GM19452 (cell line): ENCODE measurements around the gene PBXIP1.

ENCODE experiments used
- ATAC-seq: cut with Tn5 transposase; IDR thresholded peaks from one replicate; pipeline ENCODE4 v1.9.1; 2021; ENCODE audit not compliant: unreplicated experiment

Gene PBXIP1

GRCh38 chr1:154973344-154974101, 17.6 kb upstream of the PBXIP1 start:
- ATAC-seq: no peak

- ATAC-seq: no peak
Measured at GRCh38 chr1:154972517-154973343, 16.8 kb upstream of the PBXIP1 start.

- no peak for ATAC-seq
Measured at GRCh38 chr1:154972213-154972516, 16.3 kb upstream of the PBXIP1 start.

GRCh38 chr1:154971341-154971998, 15.6 kb upstream of the PBXIP1 start:
- no peak for ATAC-seq

GRCh38 chr1:154970631-154971340, 14.9 kb upstream of the PBXIP1 start, which contains the start of gene SHC1:
Gene SHC1 (minus strand): TSS chr1:154970747. CDS start chr1:154970526, 221 bp downstream.
- ATAC-seq: no peak

- ATAC-seq: no peak
Measured at GRCh38 chr1:154969860-154970452, 14.1 kb upstream of the PBXIP1 start.

- no peak for ATAC-seq
Measured at GRCh38 chr1:154969246-154969645, 13.3 kb upstream of the PBXIP1 start.

GRCh38 chr1:154968731-154969130, 12.8 kb upstream of the PBXIP1 start:
- no peak for ATAC-seq

GRCh38 chr1:154967331-154967950, 11.5 kb upstream of the PBXIP1 start:
- ATAC-seq: no peak

GRCh38 chr1:154966111-154966510, 10.2 kb upstream of the PBXIP1 start:
- ATAC-seq: no peak

- ATAC-seq: no peak
Measured at GRCh38 chr1:154964359-154964758, 8.5 kb upstream of the PBXIP1 start.

- no peak for ATAC-seq
Measured at GRCh38 chr1:154963643-154964042, 7.7 kb upstream of the PBXIP1 start.

GRCh38 chr1:154962795-154963330, 7.0 kb upstream of the PBXIP1 start:
- ATAC-seq: no peak

GRCh38 chr1:154962156-154962749, 6.4 kb upstream of the PBXIP1 start:
- no peak for ATAC-seq

GRCh38 chr1:154961207-154962155, 5.6 kb upstream of the PBXIP1 start, which contains the start of gene PYGO2:
Gene PYGO2 (minus strand): TSS chr1:154961782. CDS start chr1:154961576, 206 bp downstream.
- ATAC-seq: peak; percentile 74

GRCh38 chr1:154960446-154961136, 4.7 kb upstream of the PBXIP1 start:
- ATAC-seq: no peak

GRCh38 chr1:154959426-154959780, 3.5 kb upstream of the PBXIP1 start:
- ATAC-seq: no peak
